HepG2 (cell line): ENCODE data around the gene ITGB8. TPM values are rescaled to one million over a fixed set of nuclear protein-coding genes. Genes with fewer than 3 reads are reported as not detected.

ENCODE experiments used
- ATAC-seq: fragments of 200-7000 bp; cut with Tn5 transposase; 3 replicates; pipeline ENCODE4 v1.9.1; 2020; ENCODE audit warnings: mild to moderate bottlenecking, moderate library complexity
- BruUV-seq: library from RNA; stranded (reverse); fragments of 400-500 nt; replicated peaks from 2 replicates; lab custom pipeline; 2021; lab: Mats Ljungman, UMichigan
- CTCF ChIA-PET: fragments of 300-600 bp; formaldehyde crosslinking; extraction: SDS; loops from one replicate; lab custom pipeline; 2021; ENCODE audit warnings: low total read pairs, inconsistent platforms, low intra/inter-chr PET ratio; lab: Yijun Ruan, JAX
- POLR2A ChIA-PET: fragments of 350-600 bp; sonication (Branson Sonifier 250); formaldehyde crosslinking; loops from one replicate; lab custom pipeline; 2020; ENCODE audit warnings: antibody characterized with exemption, inconsistent platforms; lab: Yijun Ruan, JAX
- DNase-seq: peaks from one replicate; pipeline ENCODE4 v3.0.0-alpha.2; 2015; ENCODE audit warnings: low spot score
- FAIRE-seq: peaks from 3 replicates; lab custom pipeline; 2011; peaks lifted over from hg19 to GRCh38; lab: Jason Lieb, UNC
- H2AFZ ChIP-seq: one replicate; pipeline ENCODE4 v1.6.1; 2011; ENCODE audit warnings: low read length, inconsistent platforms
- H3K27ac ChIP-seq: fragments of 300-600 bp; 3 replicates; pipeline ENCODE4 v1.8.0; 2011; ENCODE audit warnings: mixed run types, mild to moderate bottlenecking, mixed read lengths, low read length, inconsistent platforms; ENCODE audit not compliant: insufficient read depth; ENCODE audit errors: extremely low read length
- H3K27me3 ChIP-seq, 2 experiments: fragments of 200-600 bp in 1 of 2; 2 replicates in 1 of 2; 3 replicates in 1 of 2; pipeline versions ENCODE4 v1.6.0 to v1.8.0; 2011; ENCODE audit warnings: low read length in 2 of 2, mild to moderate bottlenecking in 2 of 2, moderate library complexity in 2 of 2, inconsistent platforms in 1 of 2; ENCODE audit not compliant: insufficient read depth in 2 of 2, control insufficient read depth in 1 of 2
- H3K36me3 ChIP-seq, 2 experiments: fragments of 200-600 bp in 1 of 2; replicated peaks in 1 of 2; 2 replicates in 1 of 2; 3 replicates in 1 of 2; pipeline versions ENCODE4 v1.5.1 to v1.8.0; 2011; ENCODE audit warnings: low read length in 2 of 2, inconsistent platforms in 1 of 2; ENCODE audit not compliant: insufficient read depth in 2 of 2, control insufficient read depth in 1 of 2
- H3K4me1 ChIP-seq: 2 replicates; pipeline ENCODE4 v1.5.1; 2012; ENCODE audit warnings: low read length, inconsistent platforms; ENCODE audit not compliant: insufficient read depth
- H3K4me2 ChIP-seq: 2 replicates; pipeline ENCODE4 v1.6.0; 2011; ENCODE audit warnings: low read depth, low read length, inconsistent platforms
- H3K4me3 ChIP-seq, 3 experiments: fragments of 200-600 bp in 1 of 3; sonication (generic), shearing (Covaris generic) in 1 of 3; replicated peaks in 1 of 3; 2 replicates each; pipeline ENCODE4 v1.5.1; 2011 to 2016; ENCODE audit warnings: low read length in 3 of 3, inconsistent platforms in 2 of 3, low read depth in 2 of 3, mild to moderate bottlenecking in 2 of 3, control low read depth in 1 of 3, mixed read lengths in 1 of 3; ENCODE audit not compliant: insufficient read depth in 1 of 3
- H3K79me2 ChIP-seq: one replicate; pipeline ENCODE4 v1.6.1; 2011; ENCODE audit warnings: low read length, inconsistent platforms; ENCODE audit not compliant: insufficient read depth
- H3K9ac ChIP-seq: 2 replicates; pipeline ENCODE4 v1.6.0; 2011; ENCODE audit warnings: mild to moderate bottlenecking, low read depth, low read length, inconsistent platforms; ENCODE audit not compliant: insufficient read depth
- H3K9me3 ChIP-seq: 2 replicates; pipeline ENCODE4 v1.5.1; 2012; ENCODE audit warnings: mild to moderate bottlenecking, low read length
- H4K20me1 ChIP-seq: 2 replicates; pipeline ENCODE4 v1.6.0; 2011; ENCODE audit warnings: inconsistent platforms, mild to moderate bottlenecking, low read length, moderate library complexity; ENCODE audit not compliant: insufficient read depth
- BRCA1 ChIP-seq: sonication (generic); formaldehyde crosslinking; IDR thresholded peaks from 2 replicates; pipeline ENCODE4 v1.4.0; 2020; ENCODE audit warnings: missing genetic modification reagents
- CCDC6 ChIP-seq: sonication (generic); formaldehyde crosslinking; IDR thresholded peaks from 2 replicates; pipeline ENCODE4 v1.8.1; 2022; ENCODE audit warnings: mild to moderate bottlenecking, missing genetic modification reagents, moderate library complexity
- CREBL2 ChIP-seq: sonication (generic); formaldehyde crosslinking; IDR thresholded peaks from 2 replicates; pipeline ENCODE4 v1.8.1; 2023; ENCODE audit warnings: missing genetic modification reagents, mild to moderate bottlenecking, borderline replicate concordance
- FIP1L1 ChIP-seq: fragments of 200-400 bp; formaldehyde crosslinking; IDR thresholded peaks from 2 replicates; pipeline ENCODE4 v1.6.1; 2018; ENCODE audit warnings: low read depth, mild to moderate bottlenecking, low read length, moderate library complexity, borderline replicate concordance; ENCODE audit not compliant: insufficient read depth
- IRX3 ChIP-seq: sonication (generic); formaldehyde crosslinking; IDR thresholded peaks from 2 replicates; pipeline ENCODE4 v1.8.1; 2023; ENCODE audit warnings: mild to moderate bottlenecking, low read depth, missing genetic modification reagents, borderline replicate concordance
- KDM1A ChIP-seq: IDR thresholded peaks from 2 replicates; pipeline ENCODE4 v1.6.1; 2016; ENCODE audit warnings: missing compliant biosample characterization
- KDM4B ChIP-seq: sonication (generic); formaldehyde crosslinking; IDR thresholded peaks from 2 replicates; pipeline ENCODE4 v1.4.0; 2020; ENCODE audit warnings: missing genetic modification reagents
- MATR3 ChIP-seq: sonication (generic); formaldehyde crosslinking; IDR thresholded peaks from 2 replicates; pipeline ENCODE4 v1.4.0; 2020; ENCODE audit warnings: missing genetic modification reagents
- NCOA2 ChIP-seq: sonication (generic); formaldehyde crosslinking; IDR thresholded peaks from 2 replicates; pipeline ENCODE4 v1.8.0; 2022; ENCODE audit warnings: inconsistent platforms
- RFXAP ChIP-seq: sonication (generic); formaldehyde crosslinking; IDR thresholded peaks from 2 replicates; pipeline ENCODE4 v1.4.0; 2020; ENCODE audit warnings: missing genetic modification reagents, borderline replicate concordance
- SOX6 ChIP-seq, 2 experiments: fragments of 450-650 bp in 1 of 2; sonication (generic) in 1 of 2; formaldehyde crosslinking in 1 of 2; IDR thresholded peaks; 2 replicates each; pipeline versions ENCODE4 v1.4.0 to v1.6.1; 2017 to 2020; ENCODE audit warnings: antibody characterized with exemption in 1 of 2, mild to moderate bottlenecking in 1 of 2, missing genetic modification reagents in 1 of 2
- SP4 ChIP-seq: sonication (generic); formaldehyde crosslinking; IDR thresholded peaks from 2 replicates; pipeline ENCODE4 v1.8.1; 2023; ENCODE audit warnings: mild to moderate bottlenecking, missing genetic modification reagents
- TAF1 ChIP-seq: sonication (generic); formaldehyde crosslinking; IDR thresholded peaks from 2 replicates; pipeline ENCODE4 v1.4.0; 2020; ENCODE audit warnings: missing genetic modification reagents
- ZBTB21 ChIP-seq: sonication (generic); formaldehyde crosslinking; IDR thresholded peaks from 2 replicates; pipeline ENCODE4 v1.4.0; 2020; ENCODE audit warnings: missing genetic modification reagents
- ZBTB44 ChIP-seq: sonication (generic); formaldehyde crosslinking; IDR thresholded peaks from 2 replicates; pipeline ENCODE4 v1.4.0; 2020; ENCODE audit warnings: missing genetic modification reagents
- ZBTB7A ChIP-seq: sonication (generic); formaldehyde crosslinking; IDR thresholded peaks from 2 replicates; pipeline ENCODE4 v1.8.0; 2022; ENCODE audit warnings: mild to moderate bottlenecking, missing genetic modification reagents
- ZKSCAN1 ChIP-seq: fragments of 150-350 bp; IDR thresholded peaks from 2 replicates; pipeline ENCODE4 v1.6.1; 2014; ENCODE audit warnings: low read length
- ZKSCAN5 ChIP-seq: sonication (generic); formaldehyde crosslinking; IDR thresholded peaks from 2 replicates; pipeline ENCODE4 v1.5.1; 2020; ENCODE audit warnings: mild to moderate bottlenecking, missing genetic modification reagents
- ZMYM2 ChIP-seq: sonication (generic); formaldehyde crosslinking; IDR thresholded peaks from 2 replicates; pipeline ENCODE4 v1.8.0; 2022; ENCODE audit warnings: mild to moderate bottlenecking, missing genetic modification reagents
- ZNF234 ChIP-seq: sonication (generic); formaldehyde crosslinking; conservative IDR thresholded peaks from 2 replicates; pipeline ENCODE4 v1.5.1; 2020; ENCODE audit warnings: mild to moderate bottlenecking, missing genetic modification reagents
- ZNF333 ChIP-seq: sonication (generic); formaldehyde crosslinking; IDR thresholded peaks from 2 replicates; pipeline ENCODE4 v1.4.0; 2020; ENCODE audit warnings: mild to moderate bottlenecking, missing genetic modification reagents, borderline replicate concordance
- ZNF33A ChIP-seq: sonication (generic); formaldehyde crosslinking; IDR thresholded peaks from 2 replicates; pipeline ENCODE4 v1.5.1; 2020; ENCODE audit warnings: missing genetic modification reagents, mild to moderate bottlenecking, moderate library complexity, borderline replicate concordance
- ZNF605 ChIP-seq: sonication (generic); formaldehyde crosslinking; IDR thresholded peaks from 2 replicates; pipeline ENCODE4 v1.8.0; 2022; ENCODE audit warnings: mild to moderate bottlenecking, missing genetic modification reagents
- WGBS: methylation state at CpG from one replicate; pipeline ENCODE4 v1.1.6; 2017; ENCODE audit warnings: low lambda C conversion rate; 5-methylcytosine and 5-hydroxymethylcytosine counted together
- in situ Hi-C: cut with HindIII; loops from 2 replicates; pipeline ENCODE4 v1.10.0; 2017; ENCODE audit warnings: low pct_unique_long_range_greater_than_20kb; ENCODE audit not compliant: extremely low pct_ligation_motif_present
- intact Hi-C: fragments of 100-400 bp; cut with micrococcal nuclease; formaldehyde crosslinking; loops from one replicate; pipeline ENCODE4 v1.10.0; 2022; ENCODE audit not compliant: unreplicated experiment
- polyA plus RNA-seq, 8 experiments: library from polyadenylated mRNA; depleted of rRNA in 3 of 8; stranded (reverse) in 7 of 8; unstranded in 1 of 8; fragments of >200 nt; fragmentation: Illumina TruSeq in 4 of 8; extraction: Trizol in 4 of 8; gene quantifications; 2 replicates each; pipeline versions ENCODE4 v1.2.1 to v1.2.3, GENCODE V29; 2011 to 2016; ENCODE audit warnings: low read depth in 4 of 8, missing spikeins in 1 of 8, mixed read lengths in 1 of 8; ENCODE audit not compliant: insufficient read depth in 1 of 8
- total RNA-seq, 5 experiments: library from RNA; depleted of rRNA; stranded (reverse); fragments of >200 nt; fragmentation: Illumina TruSeq; extraction: Trizol; gene quantifications; 2 replicates each; pipeline ENCODE4 v1.2.3, GENCODE V29; 2016; ENCODE audit warnings: low read depth in 1 of 5

Gene ITGB8
- total and polyA plus RNA-seq, 2 of the 13 experiments (the other 11 are each of a cell fraction or from before 2014, with no cell fraction given), result 0.01 TPM; not detected in 1

- TF ChIP-seq FIP1L1 (no peak), KDM1A (CRISPR knock-in tag) (no peak)
Observed at GRCh38 chr7:20417260-20417659, 86.6 kb downstream of the ITGB8 start (continued).

- intact Hi-C loops, result no loop called here
- 1% methylated on average over 3 of the region's 3 CpGs for WGBS
- CTCF ChIA-PET, result no interaction called here
Observed at GRCh38 chr7:20417675-20418382, 87.1 kb downstream of the ITGB8 start.

GRCh38 chr7:20424500-20424899 is 93.8 kb downstream of the ITGB8 start:
- H3K36me3 ChIP-seq, result no peaks in the 10 kb centered on the region
- H2AFZ ChIP-seq, result no peak overlapping the region
- WGBS, result 7% methylated on average over 6 of the region's 6 CpGs
- ATAC-seq (no peak), FAIRE-seq (no peak), DNase-seq (no peak)
- in situ Hi-C loops (no loop called here), intact Hi-C loops (no loop called here)
- POLR2A ChIA-PET, result no interaction called here
- no peaks in the 10 kb centered on the region for H3K4me1 ChIP-seq
- H3K27ac ChIP-seq, result no peak overlapping the region
- no peak overlapping the region for H3K4me3 ChIP-seq
- no TSS peak for BruUV-seq
- H3K27me3 ChIP-seq, result no peaks in the 10 kb centered on the region
- CTCF ChIA-PET, result no interaction called here
- no peaks in the 10 kb centered on the region for H3K9me3 ChIP-seq
- H3K79me2 ChIP-seq, result no peaks in the 10 kb centered on the region
- no peaks in the 10 kb centered on the region for H4K20me1 ChIP-seq
- no peak overlapping the region for H3K9ac ChIP-seq
- no peak overlapping the region for H3K4me2 ChIP-seq
- TF ChIP-seq CREBL2 (CRISPR knock-in tag) (no peak), ZNF605 (CRISPR knock-in tag) (no peak), CCDC6 (CRISPR knock-in tag) (no peak), ZBTB21 (CRISPR knock-in tag) (no peak), ZNF33A (CRISPR knock-in tag) (no peak), ZMYM2 (CRISPR knock-in tag) (no peak), BRCA1 (CRISPR knock-in tag) (no peak), ZBTB44 (CRISPR knock-in tag) (no peak), RFXAP (CRISPR knock-in tag) (no peak), ZKSCAN1 (no peak), ZBTB7A (no peak)

More at GRCh38 chr7:20417675-20418382, 87.1 kb downstream of the ITGB8 start:
- H3K9me3 ChIP-seq, result no peaks in the 10 kb centered on the region
- H3K36me3 ChIP-seq, result no peaks in the 10 kb centered on the region
- H3K4me2 ChIP-seq, result no peak overlapping the region
- FAIRE-seq, result no peak
- ATAC-seq, result no peak
- H3K9ac ChIP-seq, result no peak overlapping the region
- POLR2A ChIA-PET, result no interaction called here
- H3K27me3 ChIP-seq, result no peaks in the 10 kb centered on the region
- BruUV-seq, result no TSS peak
- H2AFZ ChIP-seq, result no peak overlapping the region
- in situ Hi-C loops, result no loop called here
- no peak for DNase-seq
- H4K20me1 ChIP-seq, result no peaks in the 10 kb centered on the region
- no peak overlapping the region for H3K4me3 ChIP-seq
- no peaks in the 10 kb centered on the region for H3K79me2 ChIP-seq
- no peaks in the 10 kb centered on the region for H3K4me1 ChIP-seq
- no peak overlapping the region for H3K27ac ChIP-seq
- TF ChIP-seq TAF1 (CRISPR knock-in tag) (no peak), IRX3 (CRISPR knock-in tag) (no peak), SOX6 (IDR thresholded peaks at IDR 0.05) (no peak), SOX6 (CRISPR knock-in tag; IDR thresholded peaks at IDR 0.05) (no peak), KDM4B (CRISPR knock-in tag) (no peak), SP4 (no peak), ZKSCAN5 (CRISPR knock-in tag) (no peak), MATR3 (CRISPR knock-in tag) (no peak), NCOA2 (CRISPR knock-in tag) (no peak), ZNF234 (CRISPR knock-in tag) (no peak), ZNF333 (CRISPR knock-in tag) (no peak)
